Suprapubic skin (tissue), 4 donors: ENCODE data around the gene PHOSPHO1. TPM values are rescaled to one million over a fixed set of nuclear protein-coding genes. Genes with fewer than 3 reads are reported as not detected.

Source experiments
- DNase-seq, 2 donors: peaks; one replicate each; pipeline ENCODE4 v3.0.0-alpha.2; 2019; ENCODE audit warnings: low spot score in 2 of 2
- H3K27ac ChIP-seq: fragments of 200-600 bp; sonication (generic); one replicate; pipeline ENCODE4 v1.5.1; 2019
- H3K27me3 ChIP-seq: fragments of 200-600 bp; sonication (generic); one replicate; pipeline ENCODE4 v1.5.1; 2019
- H3K36me3 ChIP-seq: fragments of 200-600 bp; sonication (generic); one replicate; pipeline ENCODE4 v1.5.1; 2019
- H3K4me1 ChIP-seq: fragments of 200-600 bp; sonication (generic); one replicate; pipeline ENCODE4 v1.5.1; 2019
- H3K4me3 ChIP-seq: fragments of 200-600 bp; sonication (generic); one replicate; pipeline ENCODE4 v1.5.1; 2019; ENCODE audit warnings: mild to moderate bottlenecking
- H3K9me3 ChIP-seq: fragments of 200-600 bp; sonication (generic); one replicate; pipeline ENCODE4 v1.5.1; 2019
- EP300 ChIP-seq: sonication (generic); formaldehyde crosslinking; IDR thresholded peaks from one replicate; pipeline ENCODE4 v1.6.1; 2017; ENCODE audit warnings: antibody characterized with exemption
- POLR2A ChIP-seq, 2 donors: fragments of 450-650 bp; IDR thresholded peaks; one replicate each; pipeline ENCODE4 v1.6.1; 2017; ENCODE audit warnings: antibody characterized with exemption in 2 of 2, mild to moderate bottlenecking in 2 of 2, moderate library complexity in 2 of 2
- POLR2AphosphoS5 ChIP-seq, 3 donors: sonication (generic); formaldehyde crosslinking; IDR thresholded peaks; one replicate each; pipeline ENCODE4 v1.6.1; 2017; ENCODE audit warnings: antibody characterized with exemption in 3 of 3
- WGBS: methylation state at CpG from one replicate; pipeline ENCODE4 v1.1.5; 2018; 5-methylcytosine and 5-hydroxymethylcytosine counted together
- total RNA-seq, 4 donors: library from RNA; depleted of rRNA; stranded (reverse); fragments of >200 nt; gene quantifications; one replicate each; pipeline ENCODE4 v1.1.0, GENCODE V29; 2016
- TF ChIP-seq, protein P1 (sequence below), 2 donors: fragments of 200-600 bp in 1 of 2; fragments of 450-650 bp in 1 of 2; sonication (generic) in 1 of 2; IDR thresholded peaks; one replicate each; pipeline ENCODE4 v1.5.1; 2016 to 2019; ENCODE audit warnings: antibody characterized with exemption in 2 of 2, mild to moderate bottlenecking in 1 of 2, moderate library complexity in 1 of 2

Gene PHOSPHO1
- total RNA-seq, 4 donors from 2014 or later: 0.70 to 0.79 TPM; not detected in 2

DNA sequence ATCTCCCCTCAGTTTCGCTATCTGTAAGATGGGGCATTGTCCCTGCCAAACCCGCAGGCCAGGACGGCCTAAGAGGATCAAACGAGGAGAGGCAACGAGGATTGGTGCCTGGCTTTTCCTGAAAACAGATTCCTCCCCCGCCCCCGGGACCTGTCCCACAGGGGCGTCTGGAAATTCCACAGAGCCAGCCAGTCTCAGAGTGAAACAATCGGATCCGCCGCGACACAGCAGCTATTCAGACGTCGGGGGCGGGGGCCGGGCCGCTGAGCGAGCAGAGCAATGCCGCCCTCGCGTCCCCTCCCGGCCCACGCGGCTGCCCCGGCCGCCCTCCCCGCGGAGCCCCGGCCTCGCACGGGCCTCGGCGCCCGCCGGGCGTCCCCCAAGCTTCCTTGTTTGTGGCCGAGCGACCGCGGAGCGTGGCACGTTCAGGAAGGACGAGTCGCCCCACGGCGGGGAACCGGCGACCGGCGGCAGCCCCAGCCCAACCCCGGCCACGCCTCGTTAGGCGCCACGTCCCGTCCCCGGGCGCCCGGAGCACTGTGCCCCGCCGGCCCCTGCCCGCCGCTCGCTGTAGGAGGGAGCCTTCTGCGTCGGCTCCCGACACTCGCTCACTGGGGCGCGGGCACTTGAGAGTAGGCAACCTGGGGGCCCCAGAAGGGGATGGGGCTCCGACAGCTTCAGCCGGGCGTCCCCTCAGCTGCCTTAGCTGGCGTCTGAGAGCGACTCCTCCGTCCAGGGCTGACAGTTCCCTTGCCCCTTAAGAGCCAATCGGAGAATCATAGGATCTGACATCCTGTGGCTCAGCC lies 29.6 kb upstream of the PHOSPHO1 start:
- 0% methylated on average over 10 of the region's 77 CpGs for WGBS
- DNase-seq: peak; percentile 74 to 83
- Histone ChIP-seq H3K4me1 (peaks cover 13% of the 10 kb centered on the region), H3K27ac (peak overlapping the region; percentile 85), H3K36me3 (no peaks in the 10 kb centered on the region), H3K27me3 (no peaks in the 10 kb centered on the region), H3K9me3 (no peaks in the 10 kb centered on the region), H3K4me3 (peak overlapping the region; percentile 67)
- TF ChIP-seq POLR2AphosphoS5 (IDR thresholded peaks at IDR 0.05): no peak
- TF ChIP-seq EP300: no peak
- TF ChIP-seq POLR2A (IDR thresholded peaks at IDR 0.05): no peak
- TF ChIP-seq, protein P1, sequence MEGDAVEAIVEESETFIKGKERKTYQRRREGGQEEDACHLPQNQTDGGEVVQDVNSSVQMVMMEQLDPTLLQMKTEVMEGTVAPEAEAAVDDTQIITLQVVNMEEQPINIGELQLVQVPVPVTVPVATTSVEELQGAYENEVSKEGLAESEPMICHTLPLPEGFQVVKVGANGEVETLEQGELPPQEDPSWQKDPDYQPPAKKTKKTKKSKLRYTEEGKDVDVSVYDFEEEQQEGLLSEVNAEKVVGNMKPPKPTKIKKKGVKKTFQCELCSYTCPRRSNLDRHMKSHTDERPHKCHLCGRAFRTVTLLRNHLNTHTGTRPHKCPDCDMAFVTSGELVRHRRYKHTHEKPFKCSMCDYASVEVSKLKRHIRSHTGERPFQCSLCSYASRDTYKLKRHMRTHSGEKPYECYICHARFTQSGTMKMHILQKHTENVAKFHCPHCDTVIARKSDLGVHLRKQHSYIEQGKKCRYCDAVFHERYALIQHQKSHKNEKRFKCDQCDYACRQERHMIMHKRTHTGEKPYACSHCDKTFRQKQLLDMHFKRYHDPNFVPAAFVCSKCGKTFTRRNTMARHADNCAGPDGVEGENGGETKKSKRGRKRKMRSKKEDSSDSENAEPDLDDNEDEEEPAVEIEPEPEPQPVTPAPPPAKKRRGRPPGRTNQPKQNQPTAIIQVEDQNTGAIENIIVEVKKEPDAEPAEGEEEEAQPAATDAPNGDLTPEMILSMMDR (IDR thresholded peaks at IDR 0.05): no peak

GRCh38 chr17:49259663-49260010 lies 29.1 kb upstream of the PHOSPHO1 start:
- Histone ChIP-seq H3K9me3 (no peaks in the 10 kb centered on the region), H3K4me1 (peaks cover 13% of the 10 kb centered on the region), H3K27ac (peak overlapping the region; percentile 85), H3K36me3 (no peaks in the 10 kb centered on the region), H3K27me3 (no peaks in the 10 kb centered on the region), H3K4me3 (peak overlapping the region; percentile 67)
- TF ChIP-seq EP300 (no peak), POLR2AphosphoS5 (IDR thresholded peaks at IDR 0.05) (no peak), POLR2A (IDR thresholded peaks at IDR 0.05) (no peak)
- TF ChIP-seq, protein P1 (IDR thresholded peaks at IDR 0.05): no peak
- 22% methylated on average over 10 of the region's 10 CpGs for WGBS
- no peak for DNase-seq

DNA sequence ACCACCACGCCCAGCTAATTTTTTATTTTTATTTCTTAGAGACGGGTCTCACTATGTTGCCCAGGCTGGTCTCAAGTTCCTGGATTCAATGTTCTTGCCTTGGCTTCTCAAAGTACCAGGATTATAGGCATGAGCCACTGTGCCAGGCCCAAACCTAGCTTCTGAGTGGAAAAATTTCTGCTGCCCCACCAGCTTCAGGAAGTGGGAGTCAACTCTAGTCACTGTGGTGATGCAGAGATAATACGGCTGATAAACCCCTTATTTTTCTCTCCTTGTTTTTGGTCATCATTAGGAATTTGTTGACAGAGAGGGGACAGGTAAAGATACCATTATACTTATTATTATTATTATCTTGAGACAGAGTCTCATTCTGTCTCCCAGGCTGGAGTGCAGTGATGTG lies 27.8 kb upstream of the PHOSPHO1 start:
- TF ChIP-seq EP300 (no peak), POLR2AphosphoS5 (IDR thresholded peaks at IDR 0.05) (no peak), POLR2A (IDR thresholded peaks at IDR 0.05) (no peak)
- TF ChIP-seq, protein P1 (IDR thresholded peaks at IDR 0.05): no peak
- 84% methylated on average over 3 of the region's 3 CpGs for WGBS
- Histone ChIP-seq H3K27ac (no peak overlapping the region), H3K27me3 (no peaks in the 10 kb centered on the region), H3K36me3 (no peaks in the 10 kb centered on the region), H3K4me1 (peaks cover 13% of the 10 kb centered on the region), H3K9me3 (no peaks in the 10 kb centered on the region), H3K4me3 (no peak overlapping the region)
- DNase-seq: no peak

DNA sequence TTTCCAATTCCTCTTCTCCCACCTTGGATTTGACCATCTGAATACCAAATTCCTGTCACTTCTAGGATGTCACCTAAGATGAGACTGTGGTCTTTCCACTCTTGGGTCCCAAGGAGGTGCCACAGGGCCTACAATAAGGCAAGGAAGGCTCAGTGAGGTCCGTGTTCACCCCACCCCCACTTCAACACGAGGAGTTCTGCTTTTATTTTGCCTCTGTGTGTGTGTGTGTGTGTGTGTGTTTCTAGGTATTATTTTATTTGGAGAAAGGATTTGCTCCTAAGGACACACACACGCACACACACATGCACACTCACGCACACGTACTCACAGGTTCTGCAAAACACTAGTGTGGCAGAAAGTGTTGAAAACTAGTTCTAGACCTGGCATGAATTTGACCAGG lies 24.5 kb upstream of the PHOSPHO1 start:
- DNase-seq: no peak
- 72% methylated on average over 5 of the region's 5 CpGs for WGBS

DNA sequence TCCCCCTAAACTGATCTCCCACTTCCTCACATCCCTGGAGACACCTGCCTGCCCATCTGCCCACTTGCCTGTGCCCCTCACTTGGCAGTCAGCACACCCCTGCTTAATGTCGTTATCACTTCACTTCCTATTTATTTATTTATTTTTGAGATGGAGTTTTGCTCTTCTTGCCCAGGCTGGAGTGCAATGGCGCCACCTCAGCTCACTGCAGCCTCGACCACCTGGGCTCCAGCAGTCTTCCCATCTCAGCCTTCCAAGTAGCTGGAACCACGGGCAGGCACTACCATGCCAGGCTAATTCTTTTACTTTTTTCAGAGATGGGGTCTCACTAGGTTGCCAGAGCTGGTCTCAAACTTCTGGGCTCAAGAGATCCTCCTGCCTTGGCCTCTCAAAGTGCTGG lies 23.5 kb upstream of the PHOSPHO1 start:
- whole genome bisulfite sequencing: 67% methylated on average over 4 of the region's 4 CpGs
- peaks cover 3% of the 10 kb centered on the region for H3K4me1 ChIP-seq
- H3K9me3 ChIP-seq: no peaks in the 10 kb centered on the region
- H3K27ac ChIP-seq: no peak overlapping the region
- no peaks in the 10 kb centered on the region for H3K36me3 ChIP-seq
- H3K27me3 ChIP-seq: no peaks in the 10 kb centered on the region
- H3K4me3 ChIP-seq: no peak overlapping the region
- DNase-seq: no peak
- TF ChIP-seq, protein P1 (IDR thresholded peaks at IDR 0.05): no peak
- TF ChIP-seq POLR2AphosphoS5 (IDR thresholded peaks at IDR 0.05) (no peak), EP300 (no peak)

More for the DNA sequence above, 24.5 kb upstream of the PHOSPHO1 start:
- no peak for TF ChIP-seq EP300
- TF ChIP-seq, protein P1 (IDR thresholded peaks at IDR 0.05): no peak
- TF ChIP-seq POLR2AphosphoS5 (IDR thresholded peaks at IDR 0.05): no peak
- TF ChIP-seq POLR2A (IDR thresholded peaks at IDR 0.05): no peak
- H3K4me3 ChIP-seq: no peak overlapping the region
- peaks cover 4% of the 10 kb centered on the region for H3K4me1 ChIP-seq
- H3K36me3 ChIP-seq: no peaks in the 10 kb centered on the region
- H3K27me3 ChIP-seq: no peaks in the 10 kb centered on the region
- no peak overlapping the region for H3K27ac ChIP-seq
- H3K9me3 ChIP-seq: no peaks in the 10 kb centered on the region
